Measurements from ENCODE around the gene DISC1. TPM values are rescaled to one million over a fixed set of nuclear protein-coding genes. Genes with fewer than 3 reads are reported as not detected.

Gene DISC1
- total and polyA plus RNA-seq, 2 experiments from 2014 or later, result 2.1 to 6.5 TPM

- TF ChIP-seq ZNF462 (CRISPR knock-in tag; IDR thresholded peaks at IDR 0.05), result no peak
- no peak for TF ChIP-seq REST (IDR thresholded peaks at IDR 0.05; ENCODE audit: unreplicated experiment)
- no peak for TF ChIP-seq POLR2AphosphoS5 (IDR thresholded peaks at IDR 0.05; ENCODE audit: low read depth)
- TF ChIP-seq ETS1 (IDR thresholded peaks at IDR 0.05), result no peak
- no peak for TF ChIP-seq EZH2 (IDR thresholded peaks at IDR 0.05; ENCODE audit: low read depth, unreplicated experiment)
- no peak for TF ChIP-seq EZH2phosphoT487 (IDR thresholded peaks at IDR 0.05; ENCODE audit: unreplicated experiment)
- TF ChIP-seq CREB1 (CRISPR knock-in tag; IDR thresholded peaks at IDR 0.05; ENCODE audit: low read depth), result no peak
- no peak for TF ChIP-seq STAT1 (IDR thresholded peaks at IDR 0.05; ENCODE audit: unreplicated experiment)
These were observed 242.8 kb downstream of the DISC1 start (continued) for GRCh38 chr1:231869364-231869763.
